GM08714 (cell line): ENCODE measurements around the gene MED20.
A peak's percentile ranks its signal among the peaks of the same experiment; 100 is the strongest.

Experiments
- H3K4me3 ChIP-seq: fragments of 200-500 bp; sonication (Bioruptor generic); 2 replicates; pipeline ENCODE4 v1.5.1; 2014; ENCODE audit warnings: mild to moderate bottlenecking, low read length, inconsistent platforms
- ZNF274 ChIP-seq: IDR thresholded peaks from 2 replicates; pipeline ENCODE4 v1.6.1; 2012; ENCODE audit warnings: mild to moderate bottlenecking, low read depth, low read length

MED20 gene

GRCh38 chr6:41936073-41936837 lies 15.3 kb upstream of the MED20 start:
- no peak for TF ChIP-seq ZNF274
- no peak overlapping the region for H3K4me3 ChIP-seq

GRCh38 chr6:41935685-41936072 lies 14.7 kb upstream of the MED20 start:
- no peak for TF ChIP-seq ZNF274
- H3K4me3 ChIP-seq = no peak overlapping the region

- TF ChIP-seq ZNF274 = no peak
- no peak overlapping the region for H3K4me3 ChIP-seq
Measured at GRCh38 chr6:41935193-41935574, 14.2 kb upstream of the MED20 start.

DNA sequence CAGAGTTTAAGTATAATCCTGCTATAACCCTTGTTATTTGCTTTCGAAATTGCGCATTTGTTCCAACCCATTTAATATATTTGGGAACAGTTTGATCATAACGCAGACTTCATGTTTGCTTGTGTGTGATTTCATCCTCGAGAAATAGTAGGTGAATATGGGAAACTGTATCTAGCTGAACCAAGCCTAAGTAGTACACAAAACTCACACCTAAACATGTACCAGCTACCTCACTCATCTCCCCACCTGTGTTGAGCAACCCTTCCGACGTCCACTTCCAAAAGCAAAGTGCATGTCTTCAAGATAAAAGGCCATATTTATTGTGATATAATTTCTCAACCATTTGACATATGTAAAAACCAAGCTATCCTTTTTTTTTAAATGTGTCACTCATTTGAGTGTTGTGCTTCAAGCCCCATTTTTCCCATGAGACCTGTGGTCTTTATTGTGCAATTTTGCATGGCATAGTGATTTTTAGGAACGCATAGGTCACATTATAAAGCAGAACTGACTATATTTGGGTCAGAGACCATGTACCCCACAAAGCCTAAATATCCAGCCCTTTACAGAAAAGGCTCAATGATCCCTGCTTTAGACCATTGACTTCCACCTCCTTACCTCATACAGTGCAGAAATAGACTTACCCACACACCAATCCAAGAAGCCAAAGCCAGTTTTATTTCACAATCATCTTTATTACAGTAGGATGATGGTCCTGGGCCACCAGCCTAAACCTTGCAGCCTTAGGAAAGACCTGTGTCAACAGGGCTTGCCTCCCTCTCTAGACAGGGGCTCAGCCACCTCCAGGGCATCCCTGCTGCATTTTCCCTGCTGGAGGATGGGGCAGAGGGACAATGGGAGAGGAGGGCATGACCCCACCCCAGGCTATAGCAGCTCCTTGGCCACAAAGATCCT lies 13.6 kb upstream of the MED20 start:
- no peak overlapping the region for H3K4me3 ChIP-seq
- TF ChIP-seq ZNF274 = no peak

DNA sequence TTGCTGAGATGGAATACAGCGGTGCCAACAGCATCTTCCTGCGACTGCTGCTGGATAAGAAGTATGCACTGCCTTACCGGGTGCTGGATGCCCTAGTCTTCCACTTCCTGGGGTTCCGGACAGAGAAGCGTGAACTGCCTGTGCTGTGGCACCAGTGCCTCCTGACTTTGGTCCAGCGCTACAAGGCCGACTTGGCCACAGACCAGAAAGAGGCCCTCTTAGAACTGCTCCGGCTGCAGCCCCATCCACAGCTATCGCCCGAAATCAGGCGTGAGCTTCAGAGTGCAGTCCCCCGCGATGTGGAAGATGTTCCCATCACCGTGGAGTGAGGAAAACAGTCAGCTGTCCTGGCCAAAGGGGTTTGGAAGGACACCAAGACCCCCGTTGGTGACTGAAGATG lies 11.4 kb upstream of the MED20 start:
- H3K4me3 ChIP-seq = no peak overlapping the region
- TF ChIP-seq ZNF274 = no peak

DNA sequence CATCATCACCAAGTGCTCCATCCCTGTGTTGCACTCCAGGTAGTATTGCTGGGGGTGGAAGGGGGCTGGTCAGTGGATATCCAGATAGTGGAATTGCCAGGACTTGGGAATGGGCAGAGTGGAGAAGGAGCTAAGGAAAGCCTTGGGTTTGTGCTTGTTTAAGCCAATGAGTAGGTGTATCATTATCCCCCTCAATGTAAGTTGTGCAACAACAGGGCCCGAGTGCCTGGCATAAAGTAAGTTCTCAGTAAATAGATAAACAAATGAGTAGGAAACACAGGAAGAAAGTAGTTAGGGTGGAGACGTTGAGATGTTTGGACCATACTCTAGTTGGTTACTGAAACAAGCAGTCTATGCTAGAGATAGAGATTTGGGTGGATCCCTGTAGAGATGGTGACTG lies 10.9 kb upstream of the MED20 start:
- no peak for TF ChIP-seq ZNF274
- no peak overlapping the region for H3K4me3 ChIP-seq

DNA sequence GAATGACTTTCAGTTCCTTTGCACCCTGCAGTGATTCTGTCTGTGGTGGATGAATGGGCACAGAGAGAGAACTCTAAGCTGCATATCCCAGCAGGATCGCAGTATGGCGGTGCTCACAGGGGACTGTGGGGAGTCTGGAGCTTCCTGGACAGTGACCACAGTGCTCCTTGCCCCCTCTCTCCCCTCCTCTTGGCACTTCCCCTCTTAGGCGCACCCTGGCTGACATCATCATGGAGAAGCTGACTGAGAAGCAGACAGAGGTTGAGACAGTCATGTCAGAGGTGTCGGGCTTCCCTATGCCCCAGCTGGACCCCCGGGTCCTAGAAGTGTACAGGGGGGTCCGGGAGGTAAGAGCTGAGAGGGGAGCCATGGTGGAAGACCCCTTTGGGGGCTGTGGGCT lies 9.0 kb upstream of the MED20 start:
- no peak overlapping the region for H3K4me3 ChIP-seq
- TF ChIP-seq ZNF274 = no peak

GRCh38 chr6:41927253-41927652 lies 6.3 kb upstream of the MED20 start:
- H3K4me3 ChIP-seq = no peak overlapping the region

DNA sequence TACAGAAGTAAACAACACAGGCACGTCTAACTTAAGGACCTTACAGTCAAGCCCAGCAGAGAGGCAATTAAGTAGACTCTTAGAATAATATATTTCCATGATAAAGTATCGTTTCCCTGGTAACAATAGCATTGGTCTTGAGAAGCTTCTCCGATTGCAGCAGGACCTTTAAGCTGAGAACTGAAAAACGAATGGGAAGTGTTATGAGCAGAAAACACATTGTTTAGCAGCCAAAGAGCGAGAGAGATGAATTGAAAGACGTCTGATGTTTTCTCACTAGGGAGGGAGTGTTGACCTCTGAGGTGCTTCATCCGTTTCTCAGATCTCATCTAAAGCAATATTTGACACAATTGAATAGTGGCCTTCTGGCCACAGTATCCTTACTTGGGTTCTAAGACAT lies 1.2 kb upstream of the MED20 start:
- TF ChIP-seq ZNF274 = no peak
- peak overlapping the region; percentile 73 for H3K4me3 ChIP-seq

More at GRCh38 chr6:41927253-41927652, 6.3 kb upstream of the MED20 start:
- TF ChIP-seq ZNF274 = no peak

DNA sequence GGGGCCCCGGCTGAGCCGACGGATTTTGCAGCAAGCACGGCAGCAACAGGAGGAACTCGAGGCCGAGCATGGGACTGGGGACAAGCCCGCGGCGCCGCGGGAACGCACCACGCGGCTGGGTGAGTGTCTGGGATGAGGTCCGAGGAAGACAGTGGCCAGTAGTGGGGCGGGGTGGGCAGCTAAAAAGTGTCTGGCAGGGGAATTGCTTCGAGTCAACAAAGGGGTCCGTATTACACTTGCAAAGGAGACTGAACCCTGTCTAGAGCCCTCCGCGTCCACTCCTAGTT lies 716 bp upstream of the MED20 start:
- no peak for TF ChIP-seq ZNF274
- H3K4me3 ChIP-seq = peak overlapping the region; percentile 73

- no peak for TF ChIP-seq ZNF274
- H3K4me3 ChIP-seq = no peak overlapping the region
Measured at GRCh38 chr6:41917528-41917927, 3.4 kb downstream of the MED20 start.

GRCh38 chr6:41914869-41915530 lies 5.9 kb downstream of the MED20 start:
- no peak for TF ChIP-seq ZNF274

DNA sequence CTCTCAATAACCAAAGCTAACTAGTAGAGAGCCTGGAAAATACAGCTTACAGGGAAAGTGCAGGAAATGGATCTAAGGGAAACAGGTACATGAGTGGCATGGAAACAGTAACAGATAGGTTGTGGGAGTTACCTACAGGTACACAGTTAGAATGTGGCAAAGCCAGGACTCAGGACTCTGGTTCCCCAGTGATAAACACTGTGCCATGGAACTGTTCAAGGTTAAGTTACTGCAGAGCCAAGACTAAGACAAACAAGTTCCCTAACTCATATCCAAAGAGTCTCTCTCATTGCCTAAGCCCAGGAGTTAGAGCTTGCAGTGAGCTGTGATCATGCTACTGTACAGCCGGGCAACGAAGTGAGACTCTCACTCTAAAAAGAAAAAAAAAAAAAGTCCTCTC lies 6.6 kb downstream of the MED20 start:
- no peak for TF ChIP-seq ZNF274
- no peak overlapping the region for H3K4me3 ChIP-seq

More at GRCh38 chr6:41914869-41915530, 5.9 kb downstream of the MED20 start:
- H3K4me3 ChIP-seq = no peak overlapping the region

- no peak for TF ChIP-seq ZNF274
- H3K4me3 ChIP-seq = no peak overlapping the region
Measured at GRCh38 chr6:41909727-41910126, 11.2 kb downstream of the MED20 start.

- no peak overlapping the region for H3K4me3 ChIP-seq
- TF ChIP-seq ZNF274 = no peak
Measured at GRCh38 chr6:41901882-41902519, 18.9 kb downstream of the MED20 start.
